Nephron progenitor cell (in vitro differentiated cells): Measurements from ENCODE around the gene CMPK2.

Experiments used
- DNase-seq: peaks from one replicate; pipeline ENCODE4 v3.0.0; 2021
- H3K27ac Mint-ChIP-seq: 2 replicates; pipeline ENCODE4 v1.8.0; 2021; ENCODE audit warnings: mild to moderate bottlenecking, moderate library complexity, mixed read lengths
- H3K27me3 Mint-ChIP-seq: 2 replicates; pipeline ENCODE4 v1.8.0; 2021; ENCODE audit warnings: mild to moderate bottlenecking, low read depth, mixed read lengths; ENCODE audit not compliant: poor library complexity
- H3K36me3 Mint-ChIP-seq: 2 replicates; pipeline ENCODE4 v1.8.0; 2021; ENCODE audit warnings: low read depth, mixed read lengths
- H3K4me1 Mint-ChIP-seq: 2 replicates; pipeline ENCODE4 v1.8.0; 2021; ENCODE audit warnings: mixed read lengths
- H3K4me3 Mint-ChIP-seq: 2 replicates; pipeline ENCODE4 v1.8.0; 2021; ENCODE audit warnings: mild to moderate bottlenecking, moderate library complexity, mixed read lengths
- H3K9me3 Mint-ChIP-seq: 2 replicates; pipeline ENCODE4 v1.8.0; 2021; ENCODE audit warnings: mild to moderate bottlenecking, moderate library complexity, mixed read lengths
- TF ChIP-seq, protein P1 (sequence below): fragments of 200-600 bp; sonication (generic); IDR thresholded peaks from 2 replicates; pipeline ENCODE4 v1.5.0; 2021; ENCODE audit warnings: antibody characterized with exemption

The CMPK2 gene

DNA sequence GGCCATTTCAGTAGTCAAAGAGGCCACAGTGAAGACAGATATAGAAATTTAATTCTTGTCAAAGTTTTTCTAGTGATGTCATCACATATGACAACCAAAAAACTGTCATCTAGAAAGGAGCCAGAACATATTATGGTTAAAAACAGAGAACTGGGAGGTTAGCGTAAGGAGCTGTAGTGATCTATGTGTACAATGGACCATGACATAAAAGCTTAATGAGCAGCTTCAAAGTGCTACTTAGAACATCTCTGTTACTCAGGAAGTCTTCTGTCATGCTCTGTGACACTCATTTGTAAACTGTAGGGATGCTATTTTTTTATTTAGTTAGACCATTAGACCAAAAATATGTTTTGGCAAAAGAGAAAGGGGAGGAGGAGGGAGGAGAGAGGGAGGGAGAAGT lies 57.3 kb downstream of the CMPK2 start:
- Mint-ChIP-seq H3K27me3 (peaks cover 22% of the 10 kb centered on the region), H3K36me3 (no peaks in the 10 kb centered on the region), H3K4me1 (peaks cover 17% of the 10 kb centered on the region), H3K4me3 (no peak overlapping the region), H3K9me3 (peaks cover 4% of the 10 kb centered on the region), H3K27ac (no peak overlapping the region)
- TF ChIP-seq, protein P1, sequence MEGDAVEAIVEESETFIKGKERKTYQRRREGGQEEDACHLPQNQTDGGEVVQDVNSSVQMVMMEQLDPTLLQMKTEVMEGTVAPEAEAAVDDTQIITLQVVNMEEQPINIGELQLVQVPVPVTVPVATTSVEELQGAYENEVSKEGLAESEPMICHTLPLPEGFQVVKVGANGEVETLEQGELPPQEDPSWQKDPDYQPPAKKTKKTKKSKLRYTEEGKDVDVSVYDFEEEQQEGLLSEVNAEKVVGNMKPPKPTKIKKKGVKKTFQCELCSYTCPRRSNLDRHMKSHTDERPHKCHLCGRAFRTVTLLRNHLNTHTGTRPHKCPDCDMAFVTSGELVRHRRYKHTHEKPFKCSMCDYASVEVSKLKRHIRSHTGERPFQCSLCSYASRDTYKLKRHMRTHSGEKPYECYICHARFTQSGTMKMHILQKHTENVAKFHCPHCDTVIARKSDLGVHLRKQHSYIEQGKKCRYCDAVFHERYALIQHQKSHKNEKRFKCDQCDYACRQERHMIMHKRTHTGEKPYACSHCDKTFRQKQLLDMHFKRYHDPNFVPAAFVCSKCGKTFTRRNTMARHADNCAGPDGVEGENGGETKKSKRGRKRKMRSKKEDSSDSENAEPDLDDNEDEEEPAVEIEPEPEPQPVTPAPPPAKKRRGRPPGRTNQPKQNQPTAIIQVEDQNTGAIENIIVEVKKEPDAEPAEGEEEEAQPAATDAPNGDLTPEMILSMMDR = no peak
- no peak for DNase-seq

DNA sequence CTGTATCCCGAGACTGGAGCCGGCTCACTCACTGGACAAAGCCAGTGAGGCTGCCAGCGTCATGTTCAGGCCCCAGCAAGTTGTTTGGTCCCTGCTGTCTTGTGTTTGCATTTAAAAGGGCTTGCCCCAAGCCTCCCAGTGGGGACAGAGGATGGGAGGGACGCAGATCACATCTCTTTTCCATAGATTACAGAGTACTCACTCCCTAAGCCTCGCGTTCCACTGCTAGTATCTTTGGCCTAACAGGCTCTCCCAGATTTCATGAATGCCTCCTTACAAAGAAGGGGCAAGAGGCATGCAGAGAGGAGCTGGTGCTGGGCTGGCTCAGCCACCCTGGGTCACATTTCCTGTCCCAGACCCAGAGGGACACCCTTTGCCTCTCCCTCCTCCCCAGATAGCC lies 59.1 kb downstream of the CMPK2 start:
- TF ChIP-seq, protein P1 = no peak
- no peaks in the 10 kb centered on the region for H3K9me3 Mint-ChIP-seq
- H3K4me1 Mint-ChIP-seq = peaks cover 8% of the 10 kb centered on the region
- no peak for DNase-seq
- no peaks in the 10 kb centered on the region for H3K36me3 Mint-ChIP-seq
- H3K27ac Mint-ChIP-seq = no peak overlapping the region
- H3K27me3 Mint-ChIP-seq = peaks cover 26% of the 10 kb centered on the region
- no peak overlapping the region for H3K4me3 Mint-ChIP-seq

DNA sequence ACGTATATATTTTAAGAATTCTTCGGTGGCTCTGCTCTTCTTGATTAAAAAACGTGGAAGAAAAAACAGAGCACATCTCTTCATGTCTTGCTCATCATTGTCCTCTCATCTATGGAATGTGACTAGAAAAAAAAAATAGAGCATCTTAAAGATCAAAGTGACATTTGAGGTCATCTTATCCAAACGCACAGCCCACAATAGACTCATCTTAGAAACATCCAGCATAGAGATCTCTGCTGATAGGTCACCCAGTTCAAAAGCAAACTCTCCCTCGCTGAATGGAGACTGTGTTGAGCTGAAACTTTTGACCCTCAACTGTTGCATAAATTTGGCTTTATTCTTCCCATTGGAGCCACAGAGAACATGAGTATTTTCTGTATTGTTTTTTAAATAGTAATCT lies 65.2 kb downstream of the CMPK2 start:
- no peak for DNase-seq
- Mint-ChIP-seq H3K27ac (no peak overlapping the region), H3K9me3 (no peaks in the 10 kb centered on the region), H3K27me3 (peaks cover 17% of the 10 kb centered on the region), H3K36me3 (no peaks in the 10 kb centered on the region), H3K4me1 (peaks cover 9% of the 10 kb centered on the region), H3K4me3 (no peak overlapping the region)
- TF ChIP-seq, protein P1 = no peak
